ENCODE results near the gene SRMS. TPM values are rescaled to one million over a fixed set of nuclear protein-coding genes. Genes with fewer than 3 reads are reported as not detected.
"Not testable (repeated sequence)": the region's sequence is repeated elsewhere in the genome, so short reads cannot be mapped to it uniquely, and the experiment has no call there.

The SRMS gene
- total RNA-seq, 2 experiments from 2014 or later, result 0.42 TPM; not detected in 1

DNA sequence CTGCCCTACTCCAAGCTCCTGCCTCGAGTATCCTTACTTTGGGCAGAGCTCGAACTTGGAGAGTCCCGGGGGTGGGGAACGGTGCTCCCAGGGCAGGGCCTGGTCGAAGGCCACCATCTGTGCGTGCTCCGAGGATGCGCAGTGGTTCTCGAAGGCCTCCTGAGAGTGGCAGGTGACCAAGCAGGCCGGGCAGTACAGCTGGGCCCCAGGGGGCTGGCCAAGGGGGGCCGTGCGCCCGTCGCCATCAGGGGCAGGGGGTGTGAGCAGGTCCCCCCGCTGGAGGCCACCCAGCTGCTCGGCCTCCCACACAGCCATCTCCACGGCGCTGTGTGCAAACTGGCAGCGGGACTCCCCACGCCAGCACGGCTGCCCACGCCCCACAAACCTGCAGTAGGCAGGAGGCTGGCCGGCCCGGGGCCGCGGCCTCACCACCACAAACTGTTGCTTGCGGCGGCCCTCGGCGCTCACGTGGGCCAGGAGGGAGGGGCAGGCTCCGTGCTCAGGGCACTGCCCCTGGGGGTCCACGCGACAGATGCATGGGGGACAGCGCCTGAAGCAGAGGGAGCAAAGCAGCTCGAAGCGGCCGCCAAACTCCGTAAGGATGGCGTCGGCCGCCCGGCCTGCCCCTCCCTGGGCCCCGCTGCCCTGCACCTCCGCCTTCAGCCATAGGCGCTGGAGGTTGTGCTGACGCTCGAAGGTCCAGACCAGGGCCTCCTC lies 24.7 kb upstream of the SRMS start:
- H3K4me3 ChIP-seq (ENCODE audit: low read depth, low read length, poor library complexity, severe bottlenecking), result no peak overlapping the region
- H3K27ac ChIP-seq (ENCODE audit: low read depth, low read length, poor library complexity, severe bottlenecking), result no peak overlapping the region
- H2AFZ ChIP-seq (ENCODE audit: low read length), result no peak overlapping the region
- H3K79me2 ChIP-seq (ENCODE audit: insufficient read depth, low read depth, low read length), result no peaks in the 10 kb centered on the region
- H3K4me1 ChIP-seq (ENCODE audit: insufficient read depth, low read length, poor library complexity, severe bottlenecking), result peaks cover 18% of the 10 kb centered on the region
- TF ChIP-seq, protein P1, sequence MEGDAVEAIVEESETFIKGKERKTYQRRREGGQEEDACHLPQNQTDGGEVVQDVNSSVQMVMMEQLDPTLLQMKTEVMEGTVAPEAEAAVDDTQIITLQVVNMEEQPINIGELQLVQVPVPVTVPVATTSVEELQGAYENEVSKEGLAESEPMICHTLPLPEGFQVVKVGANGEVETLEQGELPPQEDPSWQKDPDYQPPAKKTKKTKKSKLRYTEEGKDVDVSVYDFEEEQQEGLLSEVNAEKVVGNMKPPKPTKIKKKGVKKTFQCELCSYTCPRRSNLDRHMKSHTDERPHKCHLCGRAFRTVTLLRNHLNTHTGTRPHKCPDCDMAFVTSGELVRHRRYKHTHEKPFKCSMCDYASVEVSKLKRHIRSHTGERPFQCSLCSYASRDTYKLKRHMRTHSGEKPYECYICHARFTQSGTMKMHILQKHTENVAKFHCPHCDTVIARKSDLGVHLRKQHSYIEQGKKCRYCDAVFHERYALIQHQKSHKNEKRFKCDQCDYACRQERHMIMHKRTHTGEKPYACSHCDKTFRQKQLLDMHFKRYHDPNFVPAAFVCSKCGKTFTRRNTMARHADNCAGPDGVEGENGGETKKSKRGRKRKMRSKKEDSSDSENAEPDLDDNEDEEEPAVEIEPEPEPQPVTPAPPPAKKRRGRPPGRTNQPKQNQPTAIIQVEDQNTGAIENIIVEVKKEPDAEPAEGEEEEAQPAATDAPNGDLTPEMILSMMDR (conservative IDR thresholded peaks at IDR 0.05; ENCODE audit: low read length), result no peak
- intact Hi-C loops (cut with micrococcal nuclease; ENCODE audit: unreplicated experiment), result no loop called here
- no peak overlapping the region for H3K4me2 ChIP-seq (ENCODE audit: low read length)
- POLR2A ChIA-PET, result interaction anchor here (0.6 kb wide), 2 partner anchors 63 to 299 kb away, joined by 4 to 6 read pairs; no protein-coding TSS in a partner anchor
- BruUV-seq (replicated peaks), result no TSS peak
- CTCF ChIA-PET (ENCODE audit: unreplicated experiment), result interaction anchor here (0.7 kb wide), 1 partner anchor 70 kb away, joined by 4 read pairs; no protein-coding TSS in a partner anchor
- H3K9me3 ChIP-seq (ENCODE audit: low read length), result no peaks in the 10 kb centered on the region
- no peaks in the 10 kb centered on the region for H3K36me3 ChIP-seq (ENCODE audit: insufficient read depth, low read length)
- H3K9me2 ChIP-seq (ENCODE audit: insufficient read depth, low read length), result no peaks in the 10 kb centered on the region
- H4K20me1 ChIP-seq (ENCODE audit: insufficient read depth, low read length), result no peaks in the 10 kb centered on the region
- DNase-seq (ENCODE audit: low spot score), result no peak

DNA sequence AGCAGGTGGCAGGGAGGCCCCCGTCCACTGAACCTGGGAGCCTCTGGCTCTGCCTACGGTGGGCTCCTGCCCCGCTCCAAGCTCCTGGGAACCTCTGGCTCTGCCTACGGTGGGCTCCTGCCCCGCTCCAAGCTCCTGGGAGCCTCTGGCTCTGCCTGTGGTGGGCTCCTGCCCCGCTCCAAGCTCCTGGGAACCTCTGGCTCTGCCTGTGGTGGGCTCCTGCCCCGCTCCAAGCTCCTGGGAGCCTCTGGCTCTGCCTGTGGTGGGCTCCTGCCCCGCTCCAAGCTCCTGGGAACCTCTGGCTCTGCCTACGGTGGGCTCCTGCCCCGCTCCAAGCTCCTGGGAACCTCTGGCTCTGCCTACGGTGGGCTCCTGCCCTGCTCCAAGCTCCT lies 23.5 kb upstream of the SRMS start:
- H4K20me1 ChIP-seq (ENCODE audit: insufficient read depth, low read length); H3K9me2 ChIP-seq (ENCODE audit: insufficient read depth, low read length); CTCF ChIA-PET (ENCODE audit: unreplicated experiment); H3K4me3 ChIP-seq (ENCODE audit: low read depth, low read length, poor library complexity, severe bottlenecking); BruUV-seq (replicated peaks); H3K27ac ChIP-seq (ENCODE audit: low read depth, low read length, poor library complexity, severe bottlenecking); H3K9me3 ChIP-seq (ENCODE audit: low read length); H2AFZ ChIP-seq (ENCODE audit: low read length); POLR2A ChIA-PET; intact Hi-C loops (cut with micrococcal nuclease; ENCODE audit: unreplicated experiment); H3K4me2 ChIP-seq (ENCODE audit: low read length); H3K36me3 ChIP-seq (ENCODE audit: insufficient read depth, low read length); DNase-seq (ENCODE audit: low spot score); H3K79me2 ChIP-seq (ENCODE audit: insufficient read depth, low read depth, low read length): not testable (repeated sequence)
- peaks cover 18% of the 10 kb centered on the region for H3K4me1 ChIP-seq (ENCODE audit: insufficient read depth, low read length, poor library complexity, severe bottlenecking)

DNA sequence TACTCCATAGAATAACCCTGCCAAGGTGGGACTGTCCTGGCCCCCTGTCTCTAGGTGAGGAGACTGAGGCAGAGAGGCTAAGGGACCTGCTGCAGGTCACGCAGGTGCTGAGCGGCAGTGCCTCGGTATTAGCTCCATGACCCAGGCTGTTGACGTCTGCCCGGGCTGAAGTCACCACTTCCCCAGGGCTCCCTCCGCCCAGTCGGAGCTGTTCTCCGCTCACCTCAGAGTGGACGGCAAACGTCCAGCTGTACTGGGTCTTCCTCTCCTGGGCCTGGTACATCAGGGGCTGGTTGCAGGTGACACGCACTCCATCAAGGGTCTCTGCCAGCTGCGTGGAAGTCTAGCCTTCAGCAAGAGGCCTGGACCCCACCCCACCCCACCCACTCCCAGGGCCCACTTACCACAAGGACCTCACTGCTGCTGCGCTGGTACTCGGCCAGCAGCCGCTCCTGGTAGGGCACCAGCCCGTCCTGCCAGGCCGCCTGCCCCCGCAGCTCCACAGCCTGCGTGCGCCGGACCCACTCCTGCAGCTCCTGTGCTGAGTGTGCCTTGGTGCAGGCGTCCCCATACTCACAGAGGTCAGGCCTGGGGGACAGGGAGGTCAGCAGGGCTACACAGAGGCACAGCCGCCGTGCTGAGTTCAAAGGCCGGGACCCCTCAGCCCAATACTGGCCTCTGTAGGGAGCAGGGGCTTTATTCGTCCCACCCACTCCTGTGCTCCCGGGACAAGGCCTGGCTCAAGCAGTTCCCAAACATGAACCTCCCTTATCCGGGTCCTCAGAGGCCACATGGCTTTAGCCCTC lies 22.9 kb upstream of the SRMS start:
- DNase-seq (ENCODE audit: low spot score), result no peak
- ChIA-PET POLR2A (no interaction called here), CTCF (ENCODE audit: unreplicated experiment) (interaction anchor here (1.1 kb wide), 1 partner anchor 74 kb away, joined by 16 read pairs; no protein-coding TSS in a partner anchor)
- no peaks in the 10 kb centered on the region for H3K9me3 ChIP-seq (ENCODE audit: low read length)
- BruUV-seq (replicated peaks), result no TSS peak
- no peaks in the 10 kb centered on the region for H3K9me2 ChIP-seq (ENCODE audit: insufficient read depth, low read length)
- no peaks in the 10 kb centered on the region for H4K20me1 ChIP-seq (ENCODE audit: insufficient read depth, low read length)
- intact Hi-C loops (cut with micrococcal nuclease; ENCODE audit: unreplicated experiment), result no loop called here
- no peak for TF ChIP-seq EZH2phosphoT487 (IDR thresholded peaks at IDR 0.05; ENCODE audit: borderline replicate concordance, low read depth, low read length)
- TF ChIP-seq, protein P1 (conservative IDR thresholded peaks at IDR 0.05; ENCODE audit: low read length), result no peak
- no peaks in the 10 kb centered on the region for H3K79me2 ChIP-seq (ENCODE audit: insufficient read depth, low read depth, low read length)
- no peak overlapping the region for H3K27ac ChIP-seq (ENCODE audit: low read depth, low read length, poor library complexity, severe bottlenecking)
- H2AFZ ChIP-seq (ENCODE audit: low read length), result no peak overlapping the region
- H3K4me2 ChIP-seq (ENCODE audit: low read length), result no peak overlapping the region
- H3K4me1 ChIP-seq (ENCODE audit: insufficient read depth, low read length, poor library complexity, severe bottlenecking), result peaks cover 18% of the 10 kb centered on the region
- H3K36me3 ChIP-seq (ENCODE audit: insufficient read depth, low read length), result no peaks in the 10 kb centered on the region
- H3K4me3 ChIP-seq (ENCODE audit: low read depth, low read length, poor library complexity, severe bottlenecking), result no peak overlapping the region

All from OCI-LY7 (cell line).